ENCODE data around the gene MYO5B.

MYO5B gene

GRCh38 chr18:49934457-49934856 lies 260.5 kb downstream of the MYO5B start:
- CTCF ChIA-PET, result no interaction called here
- no peak overlapping the region for H3K4me3 ChIP-seq (ENCODE audit: low read depth, low read length)
- TF ChIP-seq CTCF (IDR thresholded peaks at IDR 0.05; ENCODE audit: insufficient read depth, low read length, missing control alignments), result no peak
- POLR2A ChIA-PET, result no interaction called here
- DNase-seq (ENCODE audit: low read depth, low spot score), result no peak

GRCh38 chr18:49933530-49934128 lies 261.3 kb downstream of the MYO5B start:
- H3K4me3 ChIP-seq (ENCODE audit: low read depth, low read length), result no peak overlapping the region
- CTCF ChIA-PET, result interaction anchor here (1.6 kb wide), 1 partner anchor 75 kb away, joined by 4 read pairs; no protein-coding TSS in a partner anchor
- POLR2A ChIA-PET, result no interaction called here
- DNase-seq (ENCODE audit: low read depth, low spot score), result peak; percentile 19
- no peak for TF ChIP-seq CTCF (IDR thresholded peaks at IDR 0.05; ENCODE audit: insufficient read depth, low read length, missing control alignments)

- POLR2A ChIA-PET, result no interaction called here
- no peak for DNase-seq (ENCODE audit: low read depth, low spot score)
- no peak overlapping the region for H3K4me3 ChIP-seq (ENCODE audit: low read depth, low read length)
- CTCF ChIA-PET, result no interaction called here
- no peak for TF ChIP-seq CTCF (IDR thresholded peaks at IDR 0.05; ENCODE audit: insufficient read depth, low read length, missing control alignments)
These were observed 263.2 kb downstream of the MYO5B start for GRCh38 chr18:49931760-49932159.

GRCh38 chr18:49931179-49931578 lies 263.8 kb downstream of the MYO5B start:
- TF ChIP-seq CTCF (IDR thresholded peaks at IDR 0.05; ENCODE audit: insufficient read depth, low read length, missing control alignments), result no peak
- ChIA-PET CTCF (no interaction called here), POLR2A (no interaction called here)
- no peak for DNase-seq (ENCODE audit: low read depth, low spot score)
- H3K4me3 ChIP-seq (ENCODE audit: low read depth, low read length), result no peak overlapping the region

- CTCF ChIA-PET, result interaction anchor here (1.2 kb wide), 1 partner anchor 10 kb away, joined by 3 read pairs; no protein-coding TSS in a partner anchor
- DNase-seq (ENCODE audit: low read depth, low spot score), result no peak
- no peak for TF ChIP-seq CTCF (IDR thresholded peaks at IDR 0.05; ENCODE audit: insufficient read depth, low read length, missing control alignments)
- H3K4me3 ChIP-seq (ENCODE audit: low read depth, low read length), result no peak overlapping the region
- POLR2A ChIA-PET, result no interaction called here
These were observed 268.7 kb downstream of the MYO5B start for GRCh38 chr18:49926106-49926745.

- H3K4me3 ChIP-seq (ENCODE audit: low read depth, low read length), result no peak overlapping the region
- TF ChIP-seq CTCF (IDR thresholded peaks at IDR 0.05; ENCODE audit: insufficient read depth, low read length, missing control alignments), result no peak
- no peak for DNase-seq (ENCODE audit: low read depth, low spot score)
- POLR2A ChIA-PET, result no interaction called here
- CTCF ChIA-PET, result no interaction called here
These were observed 270.5 kb downstream of the MYO5B start for GRCh38 chr18:49924293-49924983.
